Kidney (tissue), 14 donors: ENCODE data around the gene FREM1. TPM values are rescaled to one million over a fixed set of nuclear protein-coding genes. Genes with fewer than 3 reads are reported as not detected.

Source experiments
- DNase-seq, 5 donors: peaks; one replicate each; pipeline ENCODE4 v3.0.0-alpha.2; 2013 to 2020
- FAIRE-seq: peaks from 2 replicates; lab custom pipeline; 2012; peaks lifted over from hg19 to GRCh38; lab: Jason Lieb, UNC
- H3K27ac ChIP-seq, 2 donors: one replicate each; pipeline ENCODE4 v1.7.0; 2013; ENCODE audit warnings: low read depth in 2 of 2, low read length in 2 of 2, inconsistent platforms in 1 of 2
- H3K27me3 ChIP-seq: one replicate; pipeline ENCODE4 v1.7.1; 2013; ENCODE audit warnings: low read length, inconsistent platforms; ENCODE audit not compliant: control insufficient read depth, insufficient read depth
- H3K36me3 ChIP-seq, 3 donors: one replicate each; pipeline versions ENCODE4 v1.7.0 to v1.7.1; 2013; ENCODE audit warnings: low read length in 3 of 3, control low read depth in 1 of 3, inconsistent platforms in 1 of 3; ENCODE audit not compliant: insufficient read depth in 3 of 3, control insufficient read depth in 2 of 3
- H3K4me1 ChIP-seq, 3 donors: one replicate each; pipeline versions ENCODE4 v1.7.0 to v1.7.1; 2013; ENCODE audit warnings: low read length in 3 of 3, inconsistent platforms in 1 of 3, low read depth in 1 of 3; ENCODE audit not compliant: control insufficient read depth in 2 of 3, insufficient read depth in 2 of 3
- H3K4me3 ChIP-seq, 3 donors: one replicate each; pipeline versions ENCODE4 v1.7.0 to v1.8.1; 2013; ENCODE audit warnings: low read length in 3 of 3, control low read depth in 1 of 3, inconsistent platforms in 1 of 3
- H3K9ac ChIP-seq, 3 donors: one replicate each; pipeline versions ENCODE4 v1.7.0 to v1.7.1; 2013; ENCODE audit warnings: low read length in 3 of 3, control low read depth in 1 of 3, inconsistent platforms in 1 of 3
- H3K9me3 ChIP-seq, 3 donors: one replicate each; pipeline versions ENCODE4 v1.7.0 to v1.7.1; 2013; ENCODE audit warnings: low read length in 3 of 3, control low read depth in 1 of 3, inconsistent platforms in 1 of 3; ENCODE audit not compliant: control insufficient read depth in 2 of 3, insufficient read depth in 1 of 3
- CTCF ChIP-seq: IDR thresholded peaks from 3 replicates; pipeline ENCODE4 v1.5.1; 2012; ENCODE audit warnings: mild to moderate bottlenecking, moderate library complexity, borderline replicate concordance; ENCODE audit not compliant: insufficient read depth; ENCODE audit errors: extremely low read depth
- intact Hi-C: fragments of 100-400 bp; cut with DNase I; formaldehyde crosslinking; loops from one replicate; pipeline ENCODE4 v1.11.1; 2022
- polyA plus RNA-seq: library from polyadenylated mRNA; stranded (reverse); fragments of 350-450 nt; fragmentation: Illumina TruSeq; extraction: RNeasy Lipid Tissue Mini Kit (QIAGEN cat#74804); gene quantifications from one replicate; pipeline ENCODE4 v1.2.3, GENCODE V29; 2014; ENCODE audit warnings: low read depth, low replicate concordance; ENCODE audit not compliant: insufficient read depth
- total RNA-seq: library from RNA; stranded (reverse); fragmentation: NEBNext Ultra II Directional; extraction: Animal tissue kit (Norgen Biotek cat#: 25700); gene quantifications from one replicate; pipeline ENCODE4 v1.2.1, GENCODE V29; 2021
- donor health status: control.
- donor health status: control.
- donor health status: control.
- donor health status: control.
- donor health status: control.
- donor health status: DM: yes; HTN: yes; CAD: no.
- donor health status: Normal renal cell carcinoma (clear cell type).

FREM1 gene
- total and polyA plus RNA-seq, 2 donors from 2014 or later, result 8.3 to 17.0 TPM

DNA sequence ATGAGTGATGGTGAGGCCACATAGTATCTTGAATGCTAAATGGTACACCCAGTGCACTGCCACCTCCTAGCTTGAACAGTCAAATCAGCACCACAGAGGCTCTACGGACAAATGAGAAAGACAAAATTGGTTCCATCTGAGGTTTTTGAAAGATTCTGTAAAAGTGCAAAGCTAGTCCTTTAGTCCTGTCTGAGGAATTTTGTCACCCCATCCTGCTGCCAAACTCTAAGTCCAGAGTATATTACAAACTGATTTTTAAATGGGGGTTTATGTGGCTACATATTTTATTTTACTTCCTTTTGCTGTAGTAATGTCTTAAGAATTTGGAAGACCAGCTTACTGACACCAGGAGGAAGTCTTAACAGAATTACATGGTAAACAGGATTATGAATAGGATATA is 7.7 kb downstream of the FREM1 start:
- no peak overlapping the region for H3K9ac ChIP-seq
- no peak overlapping the region for H3K27ac ChIP-seq
- no peak overlapping the region for H3K4me3 ChIP-seq
- no peak for DNase-seq
- intact Hi-C loops, result no loop called here
- H3K27me3 ChIP-seq, result no peaks in the 10 kb centered on the region
- no peaks in the 10 kb centered on the region for H3K9me3 ChIP-seq
- H3K36me3 ChIP-seq, result peaks cover 0 to 3% (median 0%) of the 10 kb centered on the region in 3 donors
- peaks cover 10 to 31% (median 10%) of the 10 kb centered on the region in 3 donors for H3K4me1 ChIP-seq
- no peak for FAIRE-seq
- TF ChIP-seq CTCF, result no peak

DNA sequence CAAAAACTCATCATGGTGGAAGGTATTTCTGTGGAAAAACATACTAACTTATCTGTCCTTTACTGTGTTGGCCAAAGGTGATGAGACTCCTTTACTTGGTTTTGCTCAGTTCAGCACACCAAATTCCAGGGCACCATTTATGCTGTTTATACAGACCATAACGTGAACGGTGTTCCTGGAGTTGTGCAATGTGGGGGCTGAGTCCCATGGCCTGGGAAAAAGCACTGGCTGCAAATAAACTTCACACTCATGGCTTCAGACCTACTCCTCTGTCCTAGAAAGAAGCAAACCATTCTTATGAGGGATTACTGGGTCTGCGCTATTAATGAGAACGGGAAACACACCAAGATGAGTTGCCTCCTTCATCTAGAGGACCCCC is 10.4 kb downstream of the FREM1 start:
- DNase-seq, result no peak
- TF ChIP-seq CTCF, result no peak

DNA sequence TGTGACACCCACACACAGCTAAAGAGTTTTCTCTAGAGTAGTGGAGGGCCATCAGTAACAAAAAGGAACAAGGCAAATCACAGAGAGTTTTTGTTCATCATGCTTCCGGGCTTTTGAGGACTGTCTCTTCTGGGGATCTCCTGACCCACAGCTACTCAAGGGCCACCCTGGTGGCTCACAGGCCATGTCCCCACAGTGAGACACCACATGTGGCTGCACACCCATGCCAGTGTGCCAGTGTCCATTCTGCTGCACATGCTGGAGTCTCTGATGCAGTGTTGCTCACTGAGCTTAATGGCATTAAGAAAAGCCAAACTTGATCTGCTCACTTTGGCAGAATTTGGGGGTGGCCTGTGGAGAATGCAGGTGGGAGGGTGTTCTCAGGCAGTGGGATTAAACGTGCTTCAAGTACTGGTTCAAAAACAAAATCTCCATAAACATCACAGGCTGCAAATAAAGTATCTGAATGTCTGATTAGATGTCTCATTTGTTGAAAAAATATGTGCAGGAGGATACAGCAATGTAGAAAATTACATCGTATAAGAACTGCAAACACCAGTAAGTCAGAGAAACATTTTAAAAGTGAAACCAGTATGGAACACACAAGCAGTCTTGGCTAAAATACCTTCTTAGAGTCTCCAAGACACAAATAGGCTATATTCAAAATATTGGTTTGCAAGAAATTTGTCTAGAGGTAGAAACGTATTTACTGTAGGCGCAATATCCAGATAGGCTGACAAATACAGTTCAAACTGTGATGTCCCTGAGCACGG is 11.0 kb downstream of the FREM1 start:
- H3K36me3 ChIP-seq, result no peaks in the 10 kb centered on the region
- H3K9ac ChIP-seq, result no peak overlapping the region
- DNase-seq, result no peak
- H3K27me3 ChIP-seq, result no peaks in the 10 kb centered on the region
- no peak overlapping the region for H3K4me3 ChIP-seq
- FAIRE-seq, result no peak
- H3K9me3 ChIP-seq, result no peaks in the 10 kb centered on the region
- no peak overlapping the region for H3K27ac ChIP-seq
- no peak for TF ChIP-seq CTCF
- intact Hi-C loops, result no loop called here
- peaks cover 2 to 5% (median 3%) of the 10 kb centered on the region in 3 donors for H3K4me1 ChIP-seq

More for the DNA sequence above, 10.4 kb downstream of the FREM1 start:
- Histone ChIP-seq H3K4me1 (peaks cover 3 to 9% (median 6%) of the 10 kb centered on the region in 3 donors), H3K4me3 (no peak overlapping the region), H3K36me3 (peaks cover 0 to 3% (median 0%) of the 10 kb centered on the region in 3 donors), H3K27ac (no peak overlapping the region), H3K27me3 (no peaks in the 10 kb centered on the region), H3K9ac (no peak overlapping the region), H3K9me3 (no peaks in the 10 kb centered on the region)
- FAIRE-seq, result no peak
- intact Hi-C loops, result no loop called here
